Activated CD4-positive, CD25-positive, alpha-beta regulatory T cell treated with anti-CD3 and anti-CD28 coated beads, Interleukin-2, amount 50 U/mL, for 24 hours (primary cell): ENCODE results near the gene CASQ2.
"Not testable (repeated sequence)": the region's sequence is repeated elsewhere in the genome, so short reads cannot be mapped to it uniquely, and the experiment has no call there.

Experiments used
- ATAC-seq, 2 donors: fragments of 150-1000 bp; cut with Tn5 transposase; one replicate each; pipeline ENCODE4 v1.10.0; 2021; ENCODE audit warnings: mild to moderate bottlenecking in 1 of 2, moderate library complexity in 1 of 2

The CASQ2 gene

DNA sequence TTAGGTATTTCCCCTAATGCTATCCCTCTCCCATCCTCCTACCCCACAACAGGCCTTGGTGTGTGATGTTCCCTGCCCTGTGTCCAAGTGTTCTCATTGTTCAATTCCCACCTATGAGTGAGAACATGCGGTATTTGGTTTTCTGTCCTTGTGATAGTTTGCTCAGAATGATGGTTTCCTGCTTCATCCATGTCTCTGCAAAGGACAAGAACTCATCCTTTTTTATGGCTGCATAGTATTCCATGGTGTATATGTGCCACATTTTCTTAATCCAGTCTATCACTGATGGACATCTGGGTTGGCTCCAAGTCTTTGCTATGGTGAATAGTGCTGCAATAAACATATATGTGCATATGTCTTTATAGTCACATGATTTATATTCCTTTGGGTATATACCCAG lies 10.6 kb upstream of the CASQ2 start:
- not testable (repeated sequence) for ATAC-seq

DNA sequence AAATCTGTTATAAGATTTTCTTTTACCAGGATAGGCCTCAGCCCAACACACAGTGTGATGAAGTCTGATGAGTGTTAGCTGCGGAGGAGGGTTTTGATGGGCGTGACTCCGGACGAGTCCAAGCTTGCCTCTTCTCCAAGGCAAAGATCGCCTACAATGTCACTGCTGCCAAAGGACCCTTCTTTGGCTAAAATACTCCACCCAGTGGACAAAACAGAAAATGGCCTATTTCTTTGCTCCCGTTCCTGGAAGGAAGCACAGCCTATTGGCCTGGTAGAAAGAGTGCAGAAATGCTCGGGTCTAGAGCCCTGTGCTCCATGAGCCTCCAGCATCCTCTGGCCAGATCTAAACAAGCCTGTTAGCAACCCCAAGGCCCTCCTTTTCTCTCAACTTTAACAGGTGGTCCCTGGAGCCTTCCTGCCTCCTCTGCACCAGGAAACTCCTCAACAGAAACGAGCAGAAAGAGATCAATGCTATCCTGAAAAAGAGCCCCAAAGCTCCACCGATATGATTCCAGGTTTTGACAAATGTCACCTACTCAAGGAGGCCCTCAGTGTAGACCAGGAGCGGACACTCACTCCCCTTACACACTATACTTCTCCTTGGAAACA lies 3.4 kb upstream of the CASQ2 start:
- no peak for ATAC-seq

DNA sequence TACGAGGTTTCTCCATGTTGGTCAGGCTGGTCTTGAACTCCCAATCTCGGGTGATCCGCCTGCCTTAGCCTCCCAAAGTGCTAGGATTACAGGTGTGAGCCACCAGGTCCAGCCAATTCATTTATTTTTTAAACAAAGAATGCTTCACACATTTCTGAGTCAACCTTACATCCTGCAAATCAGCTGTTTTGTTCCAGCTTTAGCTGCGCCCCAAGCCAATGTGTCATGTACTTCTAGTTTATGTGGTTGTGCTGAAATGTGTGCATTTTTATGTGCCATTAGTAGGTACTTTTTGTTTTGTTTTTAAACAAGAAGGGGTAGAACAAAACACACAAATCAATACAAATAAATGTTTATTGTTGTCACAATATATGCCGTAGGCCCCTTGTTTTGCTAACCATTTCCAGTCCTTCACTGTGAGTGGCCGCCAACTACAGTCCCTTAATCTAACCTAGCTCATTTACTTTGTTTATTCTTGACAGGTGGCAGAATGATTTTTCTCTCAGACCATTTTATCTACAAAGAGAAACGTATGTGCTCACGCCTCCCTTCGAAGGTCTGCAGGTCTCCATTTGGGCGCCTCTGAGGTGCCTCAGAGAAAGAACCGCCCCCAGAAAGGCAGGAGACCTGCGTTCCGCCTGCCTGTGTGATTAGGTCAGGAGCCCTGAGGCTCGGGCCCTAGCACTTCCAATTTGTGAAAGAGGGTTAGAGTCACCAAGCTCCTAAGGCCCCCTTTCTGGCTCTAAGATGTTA lies 2.8 kb upstream of the CASQ2 start:
- ATAC-seq, result no peak

DNA sequence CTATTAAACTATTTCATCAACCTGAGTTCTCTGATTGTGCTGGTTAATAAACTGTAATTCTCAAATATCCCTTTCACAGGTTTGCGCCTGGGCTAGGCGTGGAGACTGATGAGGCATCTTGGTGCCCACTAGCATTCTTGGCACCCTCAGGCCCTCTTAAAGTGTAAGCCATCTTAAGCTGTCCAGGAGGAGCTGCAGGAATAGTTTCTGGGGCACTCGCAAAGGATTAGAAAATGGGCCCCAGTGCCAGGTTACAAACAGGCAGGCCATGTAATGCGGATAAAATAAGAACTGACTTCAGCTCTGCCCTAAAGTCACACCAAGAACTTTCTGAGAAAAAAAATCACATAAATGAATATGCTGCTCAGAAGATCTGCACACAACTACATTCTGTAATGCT lies 1.1 kb downstream of the CASQ2 start:
- ATAC-seq, result no peak

DNA sequence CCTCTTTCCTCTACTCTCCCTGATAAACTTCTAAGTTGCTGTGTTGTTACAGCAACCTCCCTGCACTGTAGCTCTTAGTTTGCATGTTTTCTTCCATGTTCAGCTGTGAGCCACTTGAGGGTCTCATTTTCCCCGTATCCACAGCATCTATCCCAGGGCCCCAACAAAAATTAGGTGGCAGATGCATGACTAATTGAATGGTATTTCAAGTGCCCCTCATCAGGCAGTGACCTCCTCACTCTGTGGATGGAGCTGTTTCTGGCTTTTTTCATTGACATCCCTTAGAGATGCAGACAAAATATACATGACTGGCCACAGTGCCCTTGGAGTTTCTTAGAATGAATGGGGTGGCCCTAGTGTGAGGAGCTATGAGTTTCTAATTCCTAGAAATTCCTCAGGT lies 3.4 kb downstream of the CASQ2 start:
- no peak for ATAC-seq

DNA sequence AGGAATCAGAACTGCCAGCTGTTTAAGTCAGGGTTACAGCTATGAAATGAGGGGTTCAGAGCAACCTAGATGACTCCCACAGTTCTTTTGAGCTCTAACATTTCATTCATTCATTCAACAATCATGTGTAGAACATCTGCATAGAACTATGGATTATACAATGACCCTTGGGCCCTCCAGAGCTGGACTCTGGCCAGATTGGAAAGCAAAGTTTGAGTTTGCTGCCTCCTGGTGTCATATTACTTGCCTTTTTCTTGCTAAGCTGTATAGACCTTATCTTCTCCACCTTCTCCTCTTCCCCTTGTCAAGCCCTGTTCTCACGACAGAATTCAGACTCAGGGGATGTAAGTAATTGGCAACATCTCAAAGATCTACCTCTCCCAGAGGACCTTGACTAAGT lies 4.0 kb downstream of the CASQ2 start:
- no peak for ATAC-seq

DNA sequence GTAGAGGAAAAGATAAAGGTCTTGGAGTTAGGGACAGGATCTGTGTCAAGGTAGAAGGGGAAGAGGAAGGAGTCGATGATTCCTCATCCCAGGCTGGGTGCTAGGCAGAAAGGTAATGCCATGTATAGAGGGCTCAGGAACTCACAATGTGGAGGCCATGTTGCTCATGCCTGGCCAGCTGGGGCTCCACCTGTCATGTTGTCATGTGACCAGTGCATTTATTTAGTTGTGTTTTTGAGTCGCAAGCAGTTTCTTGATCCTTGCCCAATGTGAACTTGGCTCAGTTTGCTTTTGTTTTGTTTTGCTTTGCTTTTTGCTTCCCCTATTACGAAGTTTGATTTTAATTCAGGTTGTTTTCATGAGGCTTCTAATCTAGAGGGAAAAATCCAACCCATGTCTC lies 5.7 kb downstream of the CASQ2 start:
- no peak for ATAC-seq

DNA sequence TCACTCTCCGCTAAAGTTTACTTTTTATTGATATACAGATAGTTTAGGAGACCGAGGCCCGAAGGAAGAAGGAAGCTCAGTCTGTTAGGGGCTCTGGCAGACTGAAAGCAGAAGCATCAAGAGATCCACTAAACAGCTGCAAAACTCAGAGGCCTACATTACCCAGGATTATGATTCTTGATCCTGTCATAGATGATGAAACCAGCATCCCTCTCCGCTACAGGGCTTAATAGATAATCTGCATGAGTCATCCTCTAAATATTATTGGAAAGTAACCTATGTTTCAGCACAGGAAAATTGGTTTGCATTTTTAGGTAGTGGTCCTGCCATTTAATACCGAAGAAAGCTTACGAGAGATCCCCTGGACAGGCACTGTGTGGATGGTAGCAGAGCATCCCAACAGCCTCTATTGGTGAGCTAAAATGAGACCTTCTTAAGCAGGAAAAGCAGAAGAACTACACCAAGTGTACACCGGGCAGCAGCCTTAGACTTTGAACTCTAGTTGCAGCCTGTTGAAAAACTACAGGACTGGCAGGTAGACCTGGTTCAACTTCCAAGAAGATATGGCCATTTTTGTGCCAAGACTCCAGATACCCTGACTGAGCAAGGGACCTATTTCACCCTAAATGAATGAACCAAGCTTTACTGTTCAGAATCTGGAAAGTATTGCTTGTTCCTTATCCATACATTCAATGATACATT lies 6.8 kb downstream of the CASQ2 start:
- no peak for ATAC-seq

DNA sequence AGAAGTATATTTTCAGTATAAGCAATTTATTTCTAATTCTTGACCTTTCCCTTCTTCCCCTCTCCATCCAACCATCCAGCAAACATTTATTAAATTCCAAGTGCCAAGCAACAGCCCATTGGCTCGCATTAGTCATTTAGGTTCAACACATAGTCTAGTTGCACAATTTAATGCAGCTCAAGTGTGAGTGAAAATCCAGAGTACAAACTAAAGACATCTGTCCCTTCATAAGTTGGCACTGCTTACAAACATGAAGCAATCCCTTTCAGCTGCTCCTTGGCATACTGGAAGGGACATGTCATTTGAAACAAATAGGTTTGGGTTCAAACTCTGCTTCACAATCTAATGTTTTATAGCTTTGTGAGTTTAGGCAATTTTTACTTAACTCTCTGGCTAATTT lies 10.7 kb downstream of the CASQ2 start:
- no peak for ATAC-seq

DNA sequence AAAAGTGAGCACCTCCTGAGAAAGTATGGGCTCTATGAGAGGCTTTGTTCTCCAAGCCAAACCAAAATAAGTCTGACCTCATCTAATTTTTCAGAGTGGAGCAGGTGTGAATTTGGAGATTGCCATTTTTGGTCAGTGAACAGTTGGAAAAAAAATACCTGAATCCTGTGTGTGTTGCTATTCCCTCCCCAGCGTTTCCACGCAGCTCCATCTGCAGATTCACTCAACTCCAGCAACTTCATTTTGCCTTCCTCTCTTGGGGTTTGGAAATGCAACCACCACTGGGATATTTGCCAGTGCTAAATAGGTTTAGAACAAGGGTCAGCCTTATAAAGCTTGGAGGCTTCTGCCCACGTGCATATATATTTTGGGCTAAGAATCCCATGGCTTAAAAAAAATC lies 11.2 kb downstream of the CASQ2 start:
- ATAC-seq, result no peak

DNA sequence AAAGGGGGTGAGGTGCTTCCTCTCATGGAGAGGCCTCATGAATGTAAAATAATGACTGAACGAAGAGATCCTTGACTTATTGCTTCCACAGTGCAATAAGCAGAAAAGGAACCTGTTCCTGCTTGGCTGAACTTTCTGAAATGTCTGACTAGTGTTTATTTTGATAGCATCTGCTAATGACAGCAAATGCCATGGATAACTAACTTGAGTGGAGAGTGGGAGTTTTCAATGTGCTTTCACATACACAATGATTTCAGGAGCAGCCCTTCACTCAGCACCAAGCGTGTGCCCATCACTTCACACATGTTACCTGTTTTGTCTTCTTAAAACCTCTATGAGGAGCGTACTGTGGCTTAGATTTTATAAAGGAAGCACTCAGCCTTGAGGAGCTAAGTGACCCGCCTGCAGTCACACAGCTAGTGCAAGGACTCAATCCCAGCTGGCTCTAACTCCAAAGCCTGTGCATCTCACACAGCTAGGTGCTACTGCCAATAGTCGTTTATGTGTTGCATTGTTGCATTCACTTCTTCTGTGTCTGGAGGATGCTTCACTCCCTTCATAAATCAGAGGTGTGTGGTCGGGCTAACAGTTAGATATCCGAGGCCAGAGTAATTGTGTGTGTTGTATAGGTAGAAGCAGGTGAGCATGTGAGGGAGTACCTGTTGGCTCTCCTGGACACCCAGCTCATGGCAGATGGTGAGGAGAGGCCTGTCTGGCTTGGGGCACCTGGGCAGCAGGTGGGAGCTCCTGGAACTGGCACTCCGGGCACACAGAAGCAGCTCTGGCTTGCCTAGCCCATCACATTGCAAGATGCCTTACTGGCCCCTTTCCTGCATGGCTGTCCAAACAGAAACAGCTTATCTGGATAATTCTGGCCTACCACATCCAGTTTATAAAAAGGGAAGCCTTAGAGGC lies 12.8 kb downstream of the CASQ2 start:
- ATAC-seq, result no peak

DNA sequence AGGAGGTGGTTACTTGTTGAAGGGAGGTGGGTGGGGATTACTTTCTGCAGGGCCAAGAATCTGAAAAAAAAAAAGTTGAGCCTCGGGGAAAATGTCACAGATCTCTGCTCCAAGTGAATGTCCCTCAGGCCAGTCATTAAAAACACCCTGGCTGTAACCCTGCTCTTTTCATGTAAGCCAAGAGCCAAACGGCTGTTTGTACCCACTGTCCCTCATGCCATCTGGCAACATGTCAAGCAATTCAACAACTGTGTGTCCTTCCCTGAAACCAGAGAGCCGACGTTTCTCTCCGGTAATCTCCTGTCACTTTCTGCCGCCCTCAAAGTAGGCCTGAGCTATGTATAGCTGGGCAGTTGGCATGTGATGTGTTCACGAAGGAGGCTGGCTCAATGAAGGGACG lies 14.7 kb downstream of the CASQ2 start:
- no peak for ATAC-seq

DNA sequence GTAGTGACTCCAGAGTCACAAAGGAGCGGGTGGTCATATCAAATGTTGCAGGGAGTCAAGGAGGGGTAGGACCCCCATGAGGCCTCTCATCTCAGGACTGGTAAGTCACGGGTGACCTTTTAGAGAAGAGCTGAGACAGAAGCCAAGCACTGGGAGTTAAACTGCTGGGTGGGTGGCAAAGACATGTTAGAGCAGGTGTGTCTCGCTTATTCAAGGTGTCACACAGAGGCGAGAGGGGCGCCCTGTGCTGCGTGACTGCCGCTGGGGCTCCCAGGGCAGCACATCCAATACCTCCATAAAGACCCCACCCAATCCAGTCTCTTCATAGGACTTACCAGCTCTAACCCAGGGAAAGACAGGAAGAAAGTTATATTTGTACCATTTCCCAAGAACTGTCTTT lies 15.2 kb downstream of the CASQ2 start:
- no peak for ATAC-seq

DNA sequence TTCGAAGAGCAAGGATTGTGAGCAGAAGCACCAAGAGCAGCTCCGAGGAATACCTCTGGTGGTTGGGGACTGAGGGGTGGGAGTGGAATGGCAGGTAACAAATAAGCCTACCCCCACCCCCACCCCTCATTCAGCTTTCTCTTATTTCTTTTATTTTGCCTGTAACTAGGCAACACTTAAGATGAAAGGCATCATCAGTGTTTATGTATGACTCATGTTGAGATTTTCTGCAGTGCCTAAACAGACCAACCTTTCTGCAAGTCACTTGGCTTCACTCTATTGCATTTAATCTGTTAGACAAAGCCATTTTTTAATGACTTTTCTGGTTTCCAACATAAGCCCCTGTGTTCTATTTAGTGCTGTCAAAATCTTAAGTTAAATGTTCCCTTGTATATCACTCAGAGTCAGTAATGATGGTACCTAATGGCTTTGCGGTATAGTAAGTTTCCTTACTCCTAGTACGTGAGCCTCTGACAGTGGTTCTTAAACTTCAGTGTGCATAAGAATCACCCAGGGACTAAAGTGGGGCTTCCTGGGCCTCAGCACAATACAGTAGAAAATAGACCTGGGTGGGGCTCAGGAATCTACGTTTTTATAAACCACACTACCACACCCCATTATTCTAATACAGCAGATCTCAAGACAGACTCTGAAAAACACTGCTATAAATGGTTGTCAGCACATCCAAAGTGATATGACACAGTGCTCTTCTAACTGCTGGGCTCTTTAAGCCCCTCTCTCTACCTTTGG lies 19.9 kb downstream of the CASQ2 start:
- no peak for ATAC-seq

DNA sequence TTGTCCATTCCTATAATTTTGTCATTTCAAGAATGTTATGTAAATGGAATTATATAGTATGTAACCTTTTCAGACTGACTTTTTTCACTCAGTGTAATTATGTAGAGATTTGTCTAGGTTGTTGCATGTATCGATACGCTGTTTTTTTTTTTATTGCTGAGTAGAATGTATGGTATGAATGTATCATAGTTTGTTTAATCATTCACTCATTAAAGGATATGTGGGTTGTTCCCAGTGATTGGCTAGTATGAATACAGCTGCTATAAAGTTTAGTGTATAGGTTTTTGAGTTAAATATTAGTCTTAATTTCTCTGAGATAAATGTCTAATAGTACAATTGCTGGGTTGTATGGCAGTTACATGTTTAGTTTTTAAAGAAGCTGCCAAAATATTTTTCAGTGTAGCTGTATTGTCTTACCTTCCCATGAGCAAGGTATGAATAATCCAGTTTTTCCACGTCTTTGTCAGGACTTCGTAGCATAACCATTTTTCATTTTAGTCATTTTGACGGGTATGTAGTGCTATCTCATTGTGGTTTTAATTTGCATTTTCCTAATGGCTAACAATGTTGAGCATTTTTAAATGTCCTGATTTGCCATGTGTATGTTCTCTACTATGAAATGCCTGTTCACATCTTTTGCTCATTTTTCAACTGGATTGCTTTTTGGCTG lies 22.4 kb downstream of the CASQ2 start:
- no peak for ATAC-seq

DNA sequence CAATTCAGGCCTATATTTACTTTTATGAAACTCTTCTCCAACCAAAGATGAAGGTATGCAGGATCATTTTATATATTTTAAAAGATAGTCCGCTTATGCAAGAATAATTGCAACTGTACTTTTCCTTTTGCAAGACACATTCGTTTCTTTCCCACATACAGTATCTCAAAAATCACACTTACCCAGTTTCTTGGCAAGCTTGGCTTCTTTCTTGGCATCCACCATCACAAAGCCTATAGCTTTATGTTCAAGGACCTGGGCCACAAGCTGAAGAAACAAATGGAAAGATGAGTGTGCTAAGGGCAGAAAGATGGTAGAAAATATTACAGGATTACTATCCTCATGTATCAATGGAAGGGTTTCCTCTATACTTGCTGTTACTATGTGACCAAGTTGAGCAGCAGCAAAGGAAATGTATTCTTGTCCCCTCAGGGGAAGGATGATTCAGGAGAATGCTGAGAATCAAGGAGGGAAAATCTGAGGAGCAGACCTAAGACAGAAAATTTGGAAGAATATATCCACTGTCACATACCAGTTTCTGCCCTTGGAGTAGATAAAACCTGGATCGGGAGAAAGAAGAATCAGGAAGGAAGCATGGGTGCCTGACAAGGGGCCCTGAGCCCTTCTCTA lies 23.8 kb downstream of the CASQ2 start:
- no peak for ATAC-seq

DNA sequence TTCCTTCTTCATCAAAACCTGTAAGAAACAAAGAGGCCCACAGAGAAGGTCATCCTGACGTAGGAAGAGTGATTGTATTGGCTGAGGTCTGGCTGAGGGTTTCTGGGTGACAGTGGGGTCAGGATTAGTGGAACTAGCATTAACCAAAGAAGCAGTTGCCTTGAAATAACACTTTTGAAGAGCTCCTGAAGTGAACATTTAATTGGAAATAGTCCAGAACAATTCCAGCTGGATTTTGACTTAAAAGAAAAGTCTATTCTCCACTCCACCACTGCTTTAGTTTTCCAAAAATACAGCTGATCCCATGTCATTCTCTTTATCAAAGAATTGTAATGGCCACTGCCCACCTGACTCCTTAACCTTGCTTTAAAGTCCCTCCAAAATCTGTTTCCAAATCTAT lies 27.7 kb downstream of the CASQ2 start:
- no peak for ATAC-seq

DNA sequence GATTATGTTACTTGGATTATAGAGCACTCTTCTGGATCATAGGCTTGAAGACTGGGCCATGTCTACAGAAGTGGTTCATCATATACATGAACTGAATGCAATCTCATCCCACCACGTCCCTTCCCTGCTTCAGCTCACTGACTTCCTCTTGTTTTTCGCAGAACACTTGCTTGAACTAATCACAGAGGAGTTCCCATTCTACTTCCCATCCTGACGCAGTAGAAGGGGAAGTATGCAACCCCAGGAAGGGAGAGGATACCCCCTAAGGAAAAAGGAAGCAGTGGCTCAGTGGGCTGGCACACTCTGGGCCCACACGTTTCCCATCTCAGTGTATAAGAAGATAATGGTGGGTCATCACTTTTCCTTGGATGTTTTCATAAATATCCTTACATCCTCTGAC lies 36.2 kb downstream of the CASQ2 start:
- no peak for ATAC-seq

DNA sequence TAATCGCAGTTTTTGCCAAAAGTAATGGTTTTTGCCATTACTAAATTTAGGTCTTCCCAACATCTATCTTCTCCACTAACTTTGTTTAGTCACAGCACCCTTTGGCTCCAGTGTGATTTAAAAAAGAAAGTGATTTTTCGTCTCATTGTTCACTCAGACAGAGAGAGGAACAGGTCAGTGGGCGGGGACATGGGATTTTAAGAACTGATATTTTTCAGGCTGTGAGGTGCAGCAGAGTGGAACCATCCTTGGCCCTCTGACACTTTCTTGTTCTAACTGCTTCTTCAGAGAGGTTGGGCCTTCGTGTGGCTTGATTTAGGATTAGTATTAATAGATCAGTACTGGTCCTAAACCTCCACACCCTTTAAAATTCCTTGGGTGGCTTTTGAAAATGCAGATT lies 38.8 kb downstream of the CASQ2 start:
- ATAC-seq, result no peak

DNA sequence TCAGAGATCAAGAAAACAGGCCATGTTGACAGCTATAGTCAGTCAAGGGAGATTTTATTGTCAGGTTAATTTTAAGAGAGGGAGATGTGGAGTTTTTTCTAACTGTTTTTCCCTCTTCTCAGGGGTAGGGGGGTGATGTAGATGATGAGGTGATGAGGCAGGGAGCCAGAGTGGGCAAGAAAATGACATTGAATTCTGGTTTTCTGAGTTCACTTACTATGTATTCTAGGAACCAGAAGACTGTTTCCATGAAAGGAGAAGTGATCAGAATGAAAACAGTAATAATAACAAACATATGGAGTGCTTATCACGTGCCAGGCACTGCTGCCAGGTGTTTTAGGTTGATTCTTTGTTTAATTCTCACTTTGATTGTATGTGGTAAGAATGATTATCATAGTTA lies 40.2 kb downstream of the CASQ2 start:
- no peak for ATAC-seq

DNA sequence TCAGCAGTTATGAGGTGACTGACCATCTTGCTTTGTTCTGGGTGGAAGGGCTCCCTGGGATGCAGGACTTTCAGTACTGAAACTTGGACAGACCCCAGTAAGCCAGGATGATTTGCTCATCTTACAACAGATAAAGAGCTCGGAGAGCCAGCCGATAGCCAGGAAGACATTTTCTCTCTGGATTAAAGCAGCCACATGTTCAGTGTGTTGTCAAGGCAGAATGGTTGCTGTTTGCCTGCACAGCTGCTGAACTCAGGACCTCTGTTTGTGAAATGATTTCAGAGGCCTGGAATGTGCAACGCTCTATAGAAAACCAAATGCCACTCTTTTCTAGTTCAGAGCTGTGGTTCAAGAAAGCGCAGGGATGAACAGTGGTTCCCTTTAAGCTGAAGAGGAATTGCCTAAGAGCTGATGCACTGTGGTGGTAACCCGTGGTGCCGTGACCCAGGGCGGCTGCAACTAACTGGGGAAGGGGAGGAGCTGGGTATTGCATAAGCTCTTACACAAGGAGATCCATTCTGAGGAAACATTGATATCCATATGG lies 40.7 kb downstream of the CASQ2 start:
- no peak for ATAC-seq
